ENCODE measurements around the gene B4GALT3.
"Not testable (repeated sequence)": the region's sequence is repeated elsewhere in the genome, so short reads cannot be mapped to it uniquely, and the experiment has no call there.

B4GALT3 gene

DNA sequence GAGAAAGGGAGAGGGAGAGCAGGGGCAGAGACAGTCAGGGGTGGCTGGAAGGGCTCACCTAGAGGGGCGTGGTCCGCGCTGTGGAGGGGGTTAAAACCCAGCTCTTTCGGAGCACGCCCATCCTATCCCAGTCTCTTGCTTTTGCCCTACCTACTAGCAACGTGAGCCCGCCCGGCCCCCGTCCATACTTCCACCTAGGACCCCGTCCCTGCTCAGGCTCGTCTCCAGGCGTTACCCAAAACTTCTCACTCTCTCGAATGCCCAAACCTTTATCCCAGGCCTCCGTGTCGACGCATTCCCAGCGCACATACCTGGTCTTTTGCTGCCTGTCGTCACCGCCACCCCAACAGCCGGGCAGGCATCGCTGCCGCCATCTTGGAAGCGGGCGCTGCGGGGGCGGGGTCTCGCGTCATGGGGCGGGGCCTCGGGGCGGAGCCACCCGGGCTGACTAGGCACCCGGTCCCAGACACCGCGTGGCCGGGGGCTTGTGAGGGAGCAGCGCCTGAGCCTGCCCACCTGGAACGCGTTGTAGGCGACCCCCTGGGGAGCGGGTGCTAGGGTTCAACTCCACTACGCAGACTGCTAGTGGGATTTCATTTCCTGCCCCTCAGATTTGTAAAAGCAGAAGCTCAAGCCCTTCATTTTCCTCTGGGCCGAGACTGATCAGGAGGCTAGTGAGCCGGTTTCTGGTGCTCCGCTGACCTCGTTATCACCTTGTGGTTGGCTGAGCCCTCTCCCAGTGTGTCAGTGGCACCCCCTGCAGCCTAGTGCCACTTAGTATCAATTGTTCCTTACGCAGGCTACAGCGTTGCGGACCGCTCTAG lies at the start of gene B4GALT3:
TSS of gene B4GALT3 (minus strand) at position 396 of the 824 bp plus-strand sequence. CDS start 1,447 bp downstream, outside the sequence.
- peak; percentile 91 for DNase-seq

DNA sequence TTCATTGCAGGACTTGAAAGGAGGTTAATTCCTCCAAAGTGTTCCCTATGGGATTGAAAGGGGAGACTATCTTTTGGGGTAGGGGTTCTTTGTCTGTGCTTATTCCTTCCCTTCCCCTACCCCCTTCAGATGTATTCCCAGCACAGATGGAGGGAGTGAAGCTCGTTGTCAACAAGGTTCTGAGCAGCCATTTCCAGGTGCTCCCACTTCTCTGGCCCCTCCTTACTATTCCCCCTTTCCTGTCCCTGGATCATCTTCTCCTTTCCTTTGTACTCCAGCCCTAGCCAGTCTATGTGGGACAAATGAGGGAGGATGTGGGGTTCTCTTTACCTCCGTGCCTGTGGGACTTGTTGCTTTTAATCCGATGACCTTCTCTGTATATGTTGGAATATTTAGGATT lies 49.5 kb upstream of the B4GALT3 start:
- DNase-seq, result peak; percentile 24 to 56

DNA sequence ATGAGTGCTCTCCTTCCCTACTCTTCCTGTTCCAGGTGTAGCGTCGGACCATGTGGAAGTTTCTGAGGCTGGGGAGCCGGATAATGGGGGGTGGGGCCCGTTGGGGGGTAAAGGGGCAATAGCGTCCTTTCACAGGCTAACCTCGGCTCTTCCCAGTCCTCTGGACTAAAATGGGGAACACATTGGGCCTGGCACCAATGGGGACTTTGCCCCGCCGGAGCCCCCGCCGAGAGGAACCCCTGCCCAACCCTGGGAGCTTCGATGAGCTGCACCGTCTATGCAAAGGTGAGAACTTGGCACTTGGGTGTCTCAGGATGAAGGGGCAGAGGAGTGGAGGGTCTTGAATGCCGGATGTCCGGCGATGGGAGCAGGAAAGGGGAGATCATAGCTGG lies 49.0 kb upstream of the B4GALT3 start:
- DNase-seq, result peak in 1 of 2 experiments; percentile 56

DNA sequence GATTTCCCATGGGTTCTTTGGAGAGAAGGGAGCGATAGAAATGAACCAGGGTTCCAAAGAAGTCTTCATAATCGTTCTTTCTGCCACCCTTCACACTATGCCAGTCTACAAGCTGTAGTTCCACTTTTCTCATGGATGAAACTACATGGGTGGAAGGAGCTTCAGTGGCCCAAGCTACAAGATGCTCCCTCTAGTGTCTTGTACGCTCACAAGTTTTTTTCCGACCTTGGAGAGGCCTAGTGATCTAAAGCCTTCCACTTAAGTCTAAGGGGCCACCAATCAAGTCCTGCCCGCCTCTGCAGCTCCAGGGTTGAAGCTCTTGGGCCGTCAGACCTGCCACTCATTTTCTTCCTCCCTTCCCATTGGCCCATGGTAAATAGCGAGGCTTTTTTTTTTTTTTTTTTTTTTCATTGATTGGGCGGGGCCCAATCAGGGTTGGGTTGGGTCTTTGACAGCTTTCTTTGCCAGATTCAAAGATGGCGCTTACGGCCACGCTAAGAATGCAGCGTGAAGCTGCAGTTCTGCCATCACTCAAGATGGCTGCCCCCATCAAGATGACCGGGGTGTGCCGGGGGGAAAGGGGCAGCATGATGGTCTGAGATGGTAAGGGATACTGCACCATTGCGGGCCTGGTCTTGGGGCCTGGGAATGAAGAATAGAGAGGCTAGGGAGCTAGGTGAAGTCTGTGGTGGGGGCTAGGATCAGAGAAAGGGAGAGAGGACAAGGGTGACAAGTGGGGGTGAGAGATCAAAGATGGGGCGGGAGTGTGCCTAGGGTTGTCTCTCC lies 48.4 kb upstream of the B4GALT3 start, which contains the start of gene TOMM40L:
TSS of gene TOMM40L (plus strand) at position 527 of the 786 bp plus-strand sequence. CDS start 430 bp downstream, outside the sequence.
- DNase-seq, result peak; percentile 98

DNA sequence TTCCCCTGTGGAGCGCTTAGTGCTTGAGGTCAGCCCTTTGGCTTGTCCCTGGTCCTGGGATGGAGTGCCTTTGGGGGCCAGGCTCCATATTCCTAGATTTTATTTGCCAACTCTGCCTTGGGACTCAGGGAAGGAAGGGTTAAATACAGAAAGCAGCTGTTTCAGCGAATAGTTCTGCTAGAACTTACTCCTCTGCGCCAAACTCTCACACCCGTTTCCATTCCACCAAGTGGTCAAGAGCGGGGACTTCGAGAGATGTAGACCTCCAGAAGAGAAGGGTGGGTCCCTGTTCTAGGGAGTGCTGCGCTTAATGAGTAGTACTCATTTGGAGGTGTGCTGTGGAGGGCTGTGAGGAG lies 47.8 kb upstream of the B4GALT3 start:
- no peak for DNase-seq

DNA sequence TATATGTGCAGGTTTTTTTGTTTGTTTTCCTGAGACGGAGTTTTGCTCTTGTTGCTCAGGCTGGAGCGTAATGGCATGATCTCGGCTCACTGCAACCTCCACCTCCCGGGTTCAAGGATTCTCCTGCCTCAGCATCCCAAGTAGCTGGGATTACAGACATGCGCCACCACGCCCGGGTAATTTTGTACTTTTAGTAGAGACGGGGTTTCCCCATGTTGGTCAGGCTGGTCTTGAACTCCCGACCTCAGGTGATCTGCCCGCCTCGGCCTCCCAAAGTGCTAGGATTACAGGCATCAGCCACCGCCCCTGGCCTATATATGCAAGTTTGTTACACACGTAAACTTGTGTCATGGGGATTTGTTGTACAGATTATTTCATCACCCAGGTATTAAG lies 47.4 kb upstream of the B4GALT3 start:
- DNase-seq, result not testable (repeated sequence)

DNA sequence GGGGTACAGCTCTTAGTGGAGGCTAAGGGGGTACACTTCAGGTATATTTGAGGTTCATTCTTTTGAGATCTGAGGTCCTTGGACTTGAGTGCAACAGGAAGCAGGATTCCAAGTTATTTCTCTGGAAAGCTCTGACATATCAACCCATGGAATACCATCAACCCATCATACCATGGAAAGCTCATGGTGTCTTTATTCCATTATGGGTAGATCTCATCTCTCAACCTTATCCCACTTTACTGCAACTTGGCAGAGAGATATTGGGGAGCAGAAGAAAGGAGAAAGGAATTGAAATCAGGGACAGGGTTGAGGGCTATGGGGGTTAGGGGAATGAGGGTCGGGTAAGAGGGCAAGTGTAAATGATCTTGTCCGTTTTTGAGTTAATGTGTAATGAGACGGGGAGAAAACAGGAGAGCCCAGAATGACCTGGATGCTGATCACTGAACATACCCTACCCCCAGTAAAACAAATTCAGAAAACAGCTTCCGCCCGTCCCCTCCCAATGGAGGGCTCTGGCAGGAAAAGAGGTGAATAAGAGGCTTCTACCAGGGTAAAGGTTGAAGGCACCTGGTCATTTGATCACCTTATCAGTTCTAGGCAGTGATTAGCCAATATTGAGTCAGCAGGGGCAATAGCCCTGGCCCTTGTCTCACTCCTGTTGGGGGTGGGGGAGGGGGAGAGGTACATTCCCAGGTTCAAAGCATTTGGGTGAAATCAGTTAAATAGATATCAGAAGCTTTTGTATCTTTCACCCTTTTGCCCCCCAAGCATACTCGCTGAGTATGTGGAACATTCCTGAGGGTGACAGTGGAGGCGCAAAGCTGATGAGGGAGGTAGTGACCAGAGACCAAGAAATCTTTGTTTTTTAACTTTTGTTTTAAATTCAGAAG lies 46.7 kb upstream of the B4GALT3 start:
- no peak for DNase-seq

DNA sequence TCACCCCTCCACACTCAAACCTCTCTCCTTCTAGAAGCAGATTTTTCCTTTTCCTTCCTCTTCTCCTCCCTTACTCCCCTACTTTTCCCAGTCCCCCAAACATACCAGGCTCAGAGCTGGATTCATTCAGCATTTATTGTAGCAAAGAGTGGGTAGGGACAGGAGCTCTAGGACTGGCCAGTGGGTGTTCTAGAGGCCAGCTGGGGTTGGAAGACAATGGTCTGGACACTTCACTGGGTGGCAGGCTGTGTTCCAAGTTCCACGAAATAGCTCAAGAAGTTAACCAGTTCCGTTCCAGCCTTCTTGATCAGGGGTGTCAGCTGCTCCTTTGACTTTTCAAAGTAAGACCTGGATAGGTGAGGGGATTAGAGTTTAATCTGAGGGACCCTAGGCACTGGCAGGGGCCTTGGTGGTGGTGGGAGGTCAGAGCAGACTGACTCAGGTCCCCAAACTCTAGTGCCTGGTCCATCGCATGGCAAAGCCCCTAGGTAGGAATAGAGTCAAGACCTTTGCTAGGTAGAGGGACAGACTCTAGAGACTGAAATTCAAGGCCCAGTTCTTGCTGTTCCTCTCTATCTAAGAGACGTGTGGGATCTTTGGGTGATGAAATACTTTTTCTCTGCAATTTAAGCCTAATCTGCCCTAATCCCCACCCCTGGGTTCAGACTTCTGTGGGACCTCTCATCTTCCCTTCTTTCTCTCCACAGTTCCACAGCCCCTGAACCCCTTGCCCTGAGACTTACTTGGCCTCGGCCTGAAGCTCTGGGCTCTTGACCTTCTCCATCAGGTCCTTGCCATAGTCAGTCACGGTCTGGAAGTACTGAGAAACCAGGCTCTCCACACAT lies 45.1 kb upstream of the B4GALT3 start:
- no peak for DNase-seq

DNA sequence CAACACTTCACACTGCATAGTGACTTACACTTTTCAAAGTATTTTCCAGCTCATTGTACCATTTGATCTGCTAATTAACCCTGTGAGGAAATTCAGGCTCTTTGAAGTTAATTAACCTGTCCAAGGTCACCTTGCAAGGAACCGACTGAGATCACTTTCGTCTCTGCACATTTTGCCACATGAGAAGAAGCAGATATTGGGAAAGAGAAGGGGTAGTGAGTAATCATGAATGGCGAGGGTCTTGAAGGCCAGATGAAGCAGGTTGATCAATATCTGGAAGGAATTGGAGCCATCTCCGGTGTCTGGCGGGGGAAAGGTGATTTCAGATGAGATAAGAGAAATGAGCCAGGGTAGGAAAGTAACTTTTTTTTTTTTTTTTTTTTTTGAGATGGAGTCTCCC lies 42.7 kb upstream of the B4GALT3 start:
- DNase-seq, result no peak

DNA sequence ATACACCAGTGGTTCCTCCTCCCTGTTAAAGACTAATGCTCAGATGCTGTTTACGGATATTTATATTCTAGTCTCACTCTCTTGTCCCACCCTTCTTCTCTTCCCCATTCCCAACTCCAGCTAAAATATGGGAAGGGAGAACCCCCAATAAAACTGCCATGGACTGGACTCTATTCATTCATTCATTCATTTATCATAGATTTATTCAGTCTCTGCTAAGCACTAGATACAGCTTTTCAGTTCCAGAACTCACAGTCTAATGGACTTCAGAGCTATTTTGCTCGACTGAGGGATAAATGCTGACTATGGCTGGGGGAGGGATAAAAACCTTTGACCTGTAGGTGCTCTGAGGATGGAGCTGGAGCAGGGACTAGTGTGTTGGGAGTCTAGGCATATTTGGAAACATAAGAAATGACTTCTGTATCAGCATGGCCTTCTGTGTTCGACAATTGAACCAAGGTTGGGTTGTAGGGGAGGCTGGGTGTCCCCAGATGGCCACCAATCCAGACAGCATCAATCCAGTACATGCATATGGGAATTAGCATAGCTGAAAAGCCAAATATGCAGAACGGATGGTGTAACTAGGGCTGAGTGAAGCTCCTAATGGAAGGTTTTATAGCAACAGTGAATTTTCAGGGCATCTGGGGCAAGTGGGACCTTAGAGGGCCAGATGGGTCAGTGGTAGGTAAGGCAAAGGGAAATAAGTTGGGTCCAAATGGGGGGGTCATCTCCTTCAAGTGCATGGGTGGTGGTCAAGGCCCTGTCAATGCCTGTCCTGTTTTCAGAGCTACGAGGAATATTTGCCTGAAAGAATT lies 42.0 kb upstream of the B4GALT3 start:
- no peak for DNase-seq

DNA sequence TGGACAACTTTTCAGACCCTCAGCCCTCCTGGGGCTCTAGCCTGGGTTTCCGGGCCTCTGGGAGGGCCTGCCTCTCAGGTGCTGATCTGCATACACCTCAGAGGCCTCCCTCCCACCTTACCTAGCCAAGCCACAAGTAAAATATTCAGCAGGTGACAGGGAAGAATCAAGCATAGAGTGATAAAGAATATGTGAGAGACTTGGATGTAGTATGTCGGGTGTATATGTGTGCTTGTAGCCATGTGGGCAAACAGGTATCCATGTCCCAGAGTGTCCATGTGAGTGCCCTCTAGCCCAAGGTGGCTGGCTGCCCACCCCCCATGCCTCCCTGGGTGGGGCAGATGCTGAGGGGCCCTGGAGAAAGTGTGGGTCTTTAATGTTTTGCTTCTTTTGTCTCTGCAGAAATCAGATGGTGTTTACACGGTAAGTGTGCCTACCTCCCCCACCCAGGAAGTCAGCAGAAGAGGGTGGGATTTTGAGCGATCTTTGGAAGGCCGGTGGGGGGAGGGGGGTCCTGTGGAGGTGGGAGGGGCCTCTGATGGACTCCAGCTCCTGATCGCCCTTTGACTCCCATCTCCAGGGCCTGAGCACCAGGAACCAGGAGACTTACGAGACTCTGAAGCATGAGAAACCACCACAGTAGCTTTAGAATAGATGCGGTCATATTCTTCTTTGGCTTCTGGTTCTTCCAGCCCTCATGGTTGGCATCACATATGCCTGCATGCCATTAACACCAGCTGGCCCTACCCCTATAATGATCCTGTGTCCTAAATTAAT lies 41.2 kb upstream of the B4GALT3 start:
- no peak for DNase-seq

DNA sequence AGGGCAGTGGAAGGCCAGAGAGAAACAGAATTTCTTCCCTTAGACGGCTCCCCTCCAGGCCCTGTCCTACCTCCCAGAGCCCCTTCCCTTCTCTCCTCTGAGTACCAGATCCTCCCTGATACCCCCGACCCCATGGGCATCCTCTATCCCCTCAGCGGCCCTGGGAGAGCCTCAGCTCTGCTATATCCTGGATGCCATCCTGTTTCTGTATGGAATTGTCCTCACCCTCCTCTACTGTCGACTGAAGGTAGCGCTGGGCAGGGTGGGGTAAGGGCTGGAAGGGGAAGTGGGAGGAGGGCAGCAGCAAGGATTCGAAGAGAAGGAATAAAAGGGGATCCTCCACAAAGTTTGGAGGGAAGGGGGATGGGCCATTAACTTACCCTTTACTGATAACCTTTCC lies 40.5 kb upstream of the B4GALT3 start:
- DNase-seq, result no peak

DNA sequence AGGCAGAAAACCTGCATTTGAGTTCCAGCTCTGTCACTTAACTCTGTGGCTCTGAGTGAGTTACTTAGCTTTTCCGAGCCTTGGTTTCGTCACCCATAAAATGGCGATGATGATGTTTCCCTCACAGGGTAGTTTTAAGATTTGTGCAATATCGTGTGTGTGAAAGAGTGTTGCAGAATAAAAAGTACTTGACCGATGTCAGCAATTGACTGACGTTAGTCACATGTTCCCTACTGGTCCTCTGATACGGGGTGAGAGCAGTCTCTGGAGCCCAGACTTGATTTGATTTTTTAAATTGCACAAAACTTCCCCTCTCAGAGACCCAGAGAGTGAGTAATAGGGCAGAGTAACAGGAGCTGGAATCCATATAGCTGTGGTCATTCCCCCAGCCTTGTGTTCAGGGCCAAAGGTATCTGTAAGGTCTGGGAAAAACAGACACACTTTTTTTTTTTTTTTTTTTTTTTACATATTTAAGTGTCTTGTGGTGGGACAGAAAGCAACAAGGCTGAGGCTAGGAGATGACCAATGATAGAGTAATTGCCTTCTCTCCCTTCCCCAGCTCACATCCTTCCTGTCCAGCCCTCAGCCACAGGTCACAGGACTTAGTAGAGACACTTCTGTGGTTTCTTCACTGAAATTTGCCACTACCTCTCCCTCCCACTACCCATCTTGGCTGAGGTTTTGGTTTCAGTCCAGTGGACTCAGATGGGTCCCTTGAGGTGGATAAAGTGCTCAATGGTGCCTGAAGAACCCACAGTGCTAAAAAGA lies 39.8 kb upstream of the B4GALT3 start:
- no peak for DNase-seq

DNA sequence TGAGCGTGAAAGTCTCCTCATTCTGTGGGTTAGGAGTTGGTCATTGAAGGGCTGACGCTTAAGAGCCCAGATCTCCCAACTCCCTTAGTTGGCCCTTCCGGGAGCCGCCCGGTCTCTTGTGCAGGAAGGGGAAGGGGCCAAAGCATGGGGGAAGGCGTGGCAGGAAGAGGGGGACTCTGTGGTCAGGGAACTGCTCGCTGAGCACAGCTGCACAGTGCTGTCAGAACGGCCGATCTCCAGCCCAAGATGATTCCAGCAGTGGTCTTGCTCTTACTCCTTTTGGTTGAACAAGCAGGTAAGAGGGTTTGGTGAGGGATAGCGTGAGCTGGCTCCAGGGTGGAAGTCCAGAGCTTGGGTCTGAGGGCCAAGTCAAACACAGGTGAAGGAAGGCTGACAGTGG lies 37.8 kb upstream of the B4GALT3 start, which contains the start of gene FCER1G:
TSS of gene FCER1G (plus strand) at position 220 of the 400 bp plus-strand sequence. CDS start at position 247, 27 bp downstream.
- DNase-seq, result no peak

DNA sequence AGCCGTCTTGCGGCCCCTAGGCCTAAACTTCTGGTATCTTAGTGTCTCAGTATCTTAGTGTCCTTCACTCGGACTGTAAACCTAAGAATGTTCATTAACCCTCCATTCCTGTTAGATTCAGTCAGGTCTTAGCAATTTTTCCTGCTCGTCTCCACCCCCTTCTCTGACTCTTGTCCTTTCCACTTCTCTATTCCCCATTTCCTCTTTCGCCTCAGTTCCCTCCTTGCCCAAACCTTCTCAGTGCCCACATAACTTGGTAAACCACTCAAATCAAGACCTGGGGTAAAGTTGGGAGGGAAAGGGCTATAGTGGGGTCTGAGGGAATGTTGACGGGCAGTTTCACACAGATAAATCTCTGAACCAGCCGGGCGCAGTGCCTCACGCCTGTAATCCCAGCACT lies 37.1 kb upstream of the B4GALT3 start:
- DNase-seq, result no peak

DNA sequence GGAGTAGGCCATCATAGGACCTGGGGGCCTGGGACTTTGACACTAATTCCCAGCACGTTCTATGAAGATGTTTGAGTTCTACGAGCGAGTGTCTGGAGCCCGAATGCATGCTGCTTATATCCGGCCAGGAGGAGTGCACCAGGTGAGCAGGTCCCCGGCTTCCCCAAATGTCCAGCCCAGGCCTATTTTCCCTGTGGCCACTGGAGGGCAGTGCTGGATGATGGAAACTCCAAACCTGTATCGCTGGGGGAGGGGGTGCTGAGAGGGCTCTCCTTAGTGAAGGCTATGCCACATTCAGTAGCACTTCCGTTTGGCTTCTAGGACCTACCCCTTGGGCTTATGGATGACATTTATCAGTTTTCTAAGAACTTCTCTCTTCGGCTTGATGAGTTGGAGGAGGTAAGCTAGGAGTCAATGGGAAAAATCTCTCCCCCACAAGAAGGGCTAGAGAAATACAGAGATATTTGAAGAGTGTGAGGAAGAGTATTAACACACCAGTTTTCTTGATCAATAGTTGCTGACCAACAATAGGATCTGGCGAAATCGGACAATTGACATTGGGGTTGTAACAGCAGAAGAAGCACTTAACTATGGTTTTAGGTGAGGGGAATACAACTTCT lies 32.6 kb upstream of the B4GALT3 start:
- peak; percentile 87 to 91 for DNase-seq

DNA sequence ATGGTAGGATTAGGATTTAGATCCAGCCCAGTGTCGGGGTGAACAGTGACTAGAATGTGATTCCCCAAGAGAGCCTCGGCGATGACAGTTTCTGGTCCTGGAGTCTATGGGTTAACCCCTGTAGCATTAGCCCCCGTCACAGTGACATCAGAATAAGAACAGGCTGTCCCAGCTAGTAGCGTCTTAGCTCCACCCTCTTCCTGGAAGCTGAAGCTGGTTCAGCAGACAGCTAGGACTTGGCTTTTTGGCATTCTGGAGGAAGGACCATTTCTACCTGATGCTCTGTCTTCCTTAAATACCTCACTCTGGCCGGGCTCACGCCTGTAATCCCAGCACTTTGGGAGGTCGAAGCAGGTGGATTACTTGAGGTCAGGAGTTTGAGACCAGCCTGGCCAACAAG lies 29.9 kb upstream of the B4GALT3 start:
- DNase-seq, result no peak

DNA sequence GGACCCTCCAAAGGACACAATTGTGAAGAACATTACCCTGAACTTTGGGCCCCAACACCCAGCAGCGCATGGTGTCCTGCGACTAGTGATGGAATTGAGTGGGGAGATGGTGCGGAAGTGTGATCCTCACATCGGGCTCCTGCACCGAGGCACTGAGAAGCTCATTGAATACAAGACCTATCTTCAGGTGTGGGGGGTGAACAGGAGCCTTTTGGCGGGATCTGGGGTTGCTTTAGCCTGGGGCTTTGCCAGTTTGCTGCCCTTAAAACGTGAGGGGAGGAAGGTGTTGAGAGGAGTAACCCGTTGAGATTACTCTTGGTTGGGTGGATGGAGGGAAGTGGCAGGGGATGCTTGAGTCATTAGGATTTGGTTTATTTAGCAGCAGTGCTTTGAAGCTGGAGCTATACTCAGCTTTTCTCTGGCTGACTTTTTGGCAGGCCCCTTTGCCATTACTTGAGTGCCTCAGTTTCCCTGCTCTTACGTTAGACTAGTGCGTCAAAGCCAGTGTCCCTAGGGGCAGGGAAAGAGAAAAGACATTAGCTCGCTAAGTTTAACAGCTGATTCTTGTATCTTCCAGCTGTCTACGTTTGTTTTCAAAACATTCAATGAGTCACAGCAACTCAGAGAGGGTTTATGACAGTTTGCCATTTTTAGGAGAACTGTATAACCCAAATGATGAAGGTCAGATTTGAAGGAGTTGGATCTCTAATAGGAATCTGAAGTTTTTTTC lies 29.3 kb upstream of the B4GALT3 start:
- DNase-seq, result no peak

All from NCI-H2081 (cell line).